Measurements from ENCODE around the gene NRAP. TPM values are rescaled to one million over a fixed set of nuclear protein-coding genes. Genes with fewer than 3 reads are reported as not detected.

The NRAP gene
- total and polyA plus RNA-seq, 2 of the 8 experiments (the other 6 are each of a cell fraction or from before 2014, with no cell fraction given), result not detected

GRCh38 chr10:113708640-113709039 is 44.8 kb upstream of the NRAP start (continued):
- TF ChIP-seq SRF (IDR thresholded peaks at IDR 0.05; ENCODE audit: low read depth, low read length), result no peak
- no peak for TF ChIP-seq GABPA (IDR thresholded peaks at IDR 0.05; ENCODE audit: borderline replicate concordance, insufficient read depth, low read length)
- TF ChIP-seq KDM1A (IDR thresholded peaks at IDR 0.05; ENCODE audit: borderline replicate concordance, low read length), result no peak
- no peak for TF ChIP-seq RNF2 (IDR thresholded peaks at IDR 0.05; ENCODE audit: borderline replicate concordance, low read depth, low read length, missing control alignments, poor library complexity, severe bottlenecking)
- no peak for TF ChIP-seq RAD21 (IDR thresholded peaks at IDR 0.05 in 1 of 2, conservative IDR thresholded peaks at IDR 0.05 in 1 of 2; ENCODE audit: low read depth in 2 of 2, low read length in 2 of 2)
